Neural cell (in vitro differentiated cells): ENCODE measurements around the gene ATP2A2. TPM values are rescaled to one million over a fixed set of nuclear protein-coding genes. Genes with fewer than 3 reads are reported as not detected.

Experiments used
- H2AFZ ChIP-seq: fragments of 200-600, 300-800 bp; sonication (generic), shearing (Covaris generic); 2 replicates; pipeline ENCODE4 v1.6.0; 2014; ENCODE audit warnings: low read depth, mild to moderate bottlenecking, antibody characterized with exemption, low read length, moderate library complexity
- H3F3A ChIP-seq: fragments of 200-600 bp; shearing (Covaris generic); 2 replicates; pipeline ENCODE4 v1.6.1; 2016; ENCODE audit warnings: mild to moderate bottlenecking, moderate library complexity, mixed read lengths, antibody characterized with exemption, low read length; ENCODE audit not compliant: insufficient read depth, poor library complexity, severe bottlenecking
- H3K27ac ChIP-seq: fragments of 200-600, 300-800 bp; sonication (generic), shearing (Covaris generic); 2 replicates; pipeline ENCODE4 v1.5.1; 2014; ENCODE audit warnings: mild to moderate bottlenecking, low read length, moderate library complexity
- H3K27me3 ChIP-seq: fragments of 300-800, 200-600 bp; sonication (generic), shearing (Covaris generic); 2 replicates; pipeline ENCODE4 v1.6.0; 2014; ENCODE audit warnings: mild to moderate bottlenecking, low read depth, low read length, moderate library complexity; ENCODE audit not compliant: insufficient read depth
- H3K36me3 ChIP-seq: fragments of 300-800, 200-600 bp; sonication (generic), shearing (Covaris generic); 2 replicates; pipeline ENCODE4 v1.5.1; 2014; ENCODE audit warnings: mild to moderate bottlenecking, antibody characterized with exemption, low read length, moderate library complexity; ENCODE audit not compliant: insufficient read depth
- H3K4me2 ChIP-seq: fragments of 300-800, 200-600 bp; sonication (generic), shearing (Covaris generic); 2 replicates; pipeline ENCODE4 v1.6.0; 2014; ENCODE audit warnings: mild to moderate bottlenecking, low read length
- H3K4me3 ChIP-seq: fragments of 300-800, 200-600 bp; sonication (generic), shearing (Covaris generic); 2 replicates; pipeline ENCODE4 v1.5.1; 2014; ENCODE audit warnings: mild to moderate bottlenecking, low read length, moderate library complexity
- H3K79me2 ChIP-seq: fragments of 200-600 bp; shearing (Covaris generic); replicated peaks from 2 replicates; pipeline ENCODE4 v1.6.0; 2014; ENCODE audit warnings: mild to moderate bottlenecking, low read length, moderate library complexity; ENCODE audit not compliant: insufficient read depth
- H3K9ac ChIP-seq: fragments of 300-800, 200-600 bp; sonication (generic), shearing (Covaris generic); 2 replicates; pipeline ENCODE4 v1.6.1; 2016; ENCODE audit warnings: mild to moderate bottlenecking, low read length, mixed read lengths
- H3K9me2 ChIP-seq: fragments of 200-600 bp; shearing (Covaris generic); 2 replicates; pipeline ENCODE4 v1.6.1; 2016; ENCODE audit warnings: mild to moderate bottlenecking, low read length, mixed read lengths; ENCODE audit not compliant: insufficient read depth
- H3K9me3 ChIP-seq: fragments of 200-600, 300-800 bp; sonication (generic), shearing (Covaris generic); 2 replicates; pipeline ENCODE4 v1.6.1; 2016; ENCODE audit warnings: mild to moderate bottlenecking, mixed run types, low read length, moderate library complexity, mixed read lengths
- H4K20me1 ChIP-seq: fragments of 200-600 bp; shearing (Covaris generic); 2 replicates; pipeline ENCODE4 v1.6.1; 2016; ENCODE audit warnings: mild to moderate bottlenecking, mixed run types; ENCODE audit not compliant: insufficient read depth
- CTCF ChIP-seq: fragments of 450-650 bp; IDR thresholded peaks from 2 replicates; pipeline ENCODE4 v1.5.1; 2014; ENCODE audit warnings: antibody characterized with exemption, mild to moderate bottlenecking, moderate library complexity; ENCODE audit not compliant: poor library complexity, severe bottlenecking
- EP300 ChIP-seq: fragments of 450-650 bp; conservative IDR thresholded peaks from 2 replicates; pipeline ENCODE4 v1.6.1; 2014; ENCODE audit warnings: antibody characterized with exemption, mild to moderate bottlenecking, moderate library complexity; ENCODE audit not compliant: poor library complexity, severe bottlenecking
- EZH2 ChIP-seq: fragments of 200-600, 300-800 bp; shearing (Covaris generic), sonication (generic); IDR thresholded peaks from 2 replicates; pipeline ENCODE4 v1.6.1; 2014; ENCODE audit warnings: antibody characterized with exemption, low read length, borderline replicate concordance, mild to moderate bottlenecking; ENCODE audit not compliant: insufficient read depth, poor library complexity, severe bottlenecking
- MXI1 ChIP-seq: fragments of 450-650 bp; conservative IDR thresholded peaks from 2 replicates; pipeline ENCODE4 v1.6.1; 2014; ENCODE audit warnings: antibody characterized with exemption, mild to moderate bottlenecking; ENCODE audit not compliant: poor library complexity, severe bottlenecking
- POLR2AphosphoS5 ChIP-seq: IDR thresholded peaks from 2 replicates; pipeline ENCODE4 v1.6.1; 2012
- RAD21 ChIP-seq: fragments of 450-650 bp; conservative IDR thresholded peaks from 2 replicates; pipeline ENCODE4 v1.6.1; 2014; ENCODE audit warnings: antibody characterized with exemption, mild to moderate bottlenecking, moderate library complexity
- REST ChIP-seq: IDR thresholded peaks from 2 replicates; pipeline ENCODE4 v1.6.1; 2012; ENCODE audit warnings: borderline replicate concordance
- SMC3 ChIP-seq: fragments of 450-650 bp; conservative IDR thresholded peaks from 2 replicates; pipeline ENCODE4 v1.6.1; 2014; ENCODE audit warnings: antibody characterized with exemption, mild to moderate bottlenecking, moderate library complexity; ENCODE audit not compliant: poor library complexity
- TAF1 ChIP-seq: IDR thresholded peaks from 2 replicates; pipeline ENCODE4 v1.6.1; 2012; ENCODE audit warnings: low read depth
- polyA plus RNA-seq: library from polyadenylated mRNA; depleted of rRNA; stranded (reverse); fragments of >200 nt; gene quantifications from 2 replicates; pipeline ENCODE4 v1.2.3, GENCODE V29; 2014

Gene ATP2A2
- polyA plus RNA-seq, 1 donor from 2014 or later: 49.0 TPM

GRCh38 chr12:110314308-110314707 is 33.3 kb downstream of the ATP2A2 start:
- H3K9me2 ChIP-seq: no peaks in the 10 kb centered on the region
- no peaks in the 10 kb centered on the region for H3K9me3 ChIP-seq
- H2AFZ ChIP-seq: no peak overlapping the region
- no peak overlapping the region for H3K4me2 ChIP-seq
- H3K36me3 ChIP-seq: no peaks in the 10 kb centered on the region
- no peaks in the 10 kb centered on the region for H3F3A ChIP-seq
- no peaks in the 10 kb centered on the region for H3K27me3 ChIP-seq
- no peak overlapping the region for H3K4me3 ChIP-seq
- no peaks in the 10 kb centered on the region for H4K20me1 ChIP-seq
- H3K27ac ChIP-seq: no peak overlapping the region
- TF ChIP-seq EZH2: no peak
- TF ChIP-seq POLR2AphosphoS5: no peak
- no peak for TF ChIP-seq EP300
- no peak for TF ChIP-seq MXI1
- no peak for TF ChIP-seq CTCF
- no peak for TF ChIP-seq REST
- TF ChIP-seq TAF1: no peak
- TF ChIP-seq RAD21: no peak
- peaks cover 44% of the 10 kb centered on the region for H3K79me2 ChIP-seq
- H3K9ac ChIP-seq: no peak overlapping the region

GRCh38 chr12:110316861-110317260 is 35.8 kb downstream of the ATP2A2 start:
- Histone ChIP-seq H3K27ac (no peak overlapping the region), H3K27me3 (no peaks in the 10 kb centered on the region), H4K20me1 (no peaks in the 10 kb centered on the region), H2AFZ (no peak overlapping the region), H3K9me2 (no peaks in the 10 kb centered on the region), H3K4me2 (no peak overlapping the region), H3K36me3 (no peaks in the 10 kb centered on the region), H3K79me2 (peaks cover 38% of the 10 kb centered on the region), H3K9ac (no peak overlapping the region), H3K4me3 (no peak overlapping the region), H3F3A (no peaks in the 10 kb centered on the region), H3K9me3 (no peaks in the 10 kb centered on the region)
- TF ChIP-seq RAD21: no peak
- no peak for TF ChIP-seq MXI1
- no peak for TF ChIP-seq TAF1
- TF ChIP-seq CTCF: no peak
- TF ChIP-seq POLR2AphosphoS5: no peak
- TF ChIP-seq EZH2: no peak
- no peak for TF ChIP-seq SMC3
- no peak for TF ChIP-seq EP300
- TF ChIP-seq REST: no peak
